ENCODE data around the gene PCSK5. TPM values are rescaled to one million over a fixed set of nuclear protein-coding genes. Genes with fewer than 3 reads are reported as not detected.

PCSK5 gene
- total RNA-seq, 1 experiment from 2014 or later = 6.9 TPM

GRCh38 chr9:76036762-76037161 lies 146.3 kb downstream of the PCSK5 start:
- no peak overlapping the region for H3K27ac ChIP-seq (ENCODE audit: low read depth, low read length)
- H3K36me3 ChIP-seq (ENCODE audit: control insufficient read depth in 1 of 2, insufficient read depth in 2 of 2, low read length in 2 of 2) = no peaks in the 10 kb centered on the region
- intact Hi-C loops (cut with micrococcal nuclease) = no loop called here
- POLR2A ChIA-PET = no interaction called here
- no peak for TF ChIP-seq POLR2A (IDR thresholded peaks at IDR 0.05; ENCODE audit: borderline replicate concordance, extremely low read depth, insufficient read depth, insufficient read length)
- TF ChIP-seq YY1 (IDR thresholded peaks at IDR 0.05; ENCODE audit: extremely low read depth, insufficient replicate concordance, low read depth, low read length) = no peak
- TF ChIP-seq CTCF (IDR thresholded peaks at IDR 0.05 in 2 of 3, conservative IDR thresholded peaks at IDR 0.05 in 1 of 3; ENCODE audit: borderline replicate concordance in 1 of 3, insufficient read depth in 1 of 3, low read depth in 2 of 3, low read length in 2 of 3) = no peak
- TF ChIP-seq JUND (IDR thresholded peaks at IDR 0.05) = no peak
- TF ChIP-seq EZH2phosphoT487 (IDR thresholded peaks at IDR 0.05; ENCODE audit: borderline replicate concordance) = no peak
- no peak for TF ChIP-seq TCF7L2 (IDR thresholded peaks at IDR 0.05; ENCODE audit: borderline replicate concordance, extremely low read depth, insufficient read depth, insufficient read length)
- no peak for TF ChIP-seq ATF3 (IDR thresholded peaks at IDR 0.05)
- TF ChIP-seq ZFX (IDR thresholded peaks at IDR 0.05) = no peak
- TF ChIP-seq FOSL1 (IDR thresholded peaks at IDR 0.05; ENCODE audit: low read depth) = no peak
- no peak for TF ChIP-seq ZBTB33 (IDR thresholded peaks at IDR 0.05; ENCODE audit: extremely low read depth, insufficient replicate concordance, low read length)
- TF ChIP-seq CBX3 (IDR thresholded peaks at IDR 0.05; ENCODE audit: low read depth) = no peak
- no peak for TF ChIP-seq POLR2AphosphoS5 (IDR thresholded peaks at IDR 0.05; ENCODE audit: low read depth, low read length)
- no peak for TF ChIP-seq CEBPB (IDR thresholded peaks at IDR 0.05; ENCODE audit: low read depth)
- no peak overlapping the region for H3K4me2 ChIP-seq (ENCODE audit: low read length)
- RAD21 ChIA-PET (ENCODE audit: low non-redundant PET in 1 of 2, low total read pairs in 2 of 2, uncharacterized antibody in 2 of 2, unreplicated experiment in 2 of 2) = no interaction called here
- no peaks in the 10 kb centered on the region for H3K27me3 ChIP-seq (ENCODE audit: insufficient read depth, low read length)
- H3K79me2 ChIP-seq (ENCODE audit: insufficient read depth, low read length) = no peaks in the 10 kb centered on the region
- no peaks in the 10 kb centered on the region for H3K9me3 ChIP-seq (ENCODE audit: control insufficient read depth in 1 of 2, insufficient read depth in 1 of 2, low read depth in 1 of 2, low read length in 2 of 2)
- no peak overlapping the region for H2AFZ ChIP-seq (ENCODE audit: low read depth, low read length, poor library complexity, severe bottlenecking)
- H3K9me2 ChIP-seq (ENCODE audit: insufficient read depth) = no peaks in the 10 kb centered on the region
- no peak overlapping the region for H3K9ac ChIP-seq (ENCODE audit: low read length)
- H3K4me3 ChIP-seq (replicated peaks in 1 of 2; ENCODE audit: low read depth in 1 of 2, low read length in 2 of 2) = no peak overlapping the region
- H3K4me1 ChIP-seq (ENCODE audit: control insufficient read depth in 1 of 2, insufficient read depth in 2 of 2, low read length in 2 of 2) = no peaks in the 10 kb centered on the region
- CTCF ChIA-PET = no interaction called here
- H4K20me1 ChIP-seq (ENCODE audit: insufficient read depth) = no peaks in the 10 kb centered on the region
- ATAC-seq (no peak), DNase-seq (ENCODE audit: low read depth, low spot score) (no peak)
- no TSS peak for BruUV-seq (replicated peaks)
